ENCODE data around the gene NDUFAF5.

- TF ChIP-seq CTCF (IDR thresholded peaks at IDR 0.05) (no peak), POLR2A (IDR thresholded peaks at IDR 0.05) (no peak)
Observed at GRCh38 chr20:13810446-13810845, 25.6 kb downstream of the NDUFAF5 start.

Data from heart left ventricle (tissue), 13 donors.